Left ventricle myocardium inferior (tissue), 1 donor: ENCODE measurements around the gene PTPN9. TPM values are rescaled to one million over a fixed set of nuclear protein-coding genes. Genes with fewer than 3 reads are reported as not detected.
"Not testable (repeated sequence)": the region's sequence is repeated elsewhere in the genome, so short reads cannot be mapped to it uniquely, and the experiment has no call there.

Source experiments
- DNase-seq: peaks from one replicate; pipeline ENCODE4 v3.0.0-alpha.2; 2020
- H3K27ac ChIP-seq: fragments of 200-600 bp; replicated peaks from 2 replicates; pipeline ENCODE4 v1.8.0; 2021
- H3K27me3 ChIP-seq: fragments of 200-600 bp; 2 replicates; pipeline ENCODE4 v1.8.0; 2021; ENCODE audit warnings: low read depth
- H3K36me3 ChIP-seq: fragments of 200-600 bp; 2 replicates; pipeline ENCODE4 v1.8.0; 2021
- H3K4me1 ChIP-seq: fragments of 200-600 bp; 2 replicates; pipeline ENCODE4 v1.8.0; 2021
- H3K4me3 ChIP-seq: fragments of 200-600 bp; 2 replicates; pipeline ENCODE4 v1.8.0; 2021; ENCODE audit warnings: mild to moderate bottlenecking, moderate library complexity
- H3K9me3 ChIP-seq: fragments of 200-600 bp; replicated peaks from 2 replicates; pipeline ENCODE4 v1.8.0; 2021
- intact Hi-C: fragments of 100-400 bp; cut with micrococcal nuclease; formaldehyde crosslinking; loops from one replicate; pipeline ENCODE4 v1.11.0; 2022
- total RNA-seq: library from RNA; stranded (reverse); fragmentation: NEBNext Ultra II Directional; extraction: Animal tissue kit (Norgen Biotek cat#: 25700); gene quantifications from one replicate; pipeline ENCODE4 v1.2.1, GENCODE V29; 2021
- TF ChIP-seq, protein P1 (sequence below): fragments of 200-600 bp; IDR thresholded peaks from 2 replicates; pipeline ENCODE4 v1.8.0; 2021; ENCODE audit warnings: antibody characterized with exemption, mild to moderate bottlenecking, borderline replicate concordance
- donor health status: DM: no; HTN: yes; CAD: no; lungs with severe emphysema.

PTPN9 gene
- total RNA-seq, 1 donor from 2014 or later = 7.1 TPM

DNA sequence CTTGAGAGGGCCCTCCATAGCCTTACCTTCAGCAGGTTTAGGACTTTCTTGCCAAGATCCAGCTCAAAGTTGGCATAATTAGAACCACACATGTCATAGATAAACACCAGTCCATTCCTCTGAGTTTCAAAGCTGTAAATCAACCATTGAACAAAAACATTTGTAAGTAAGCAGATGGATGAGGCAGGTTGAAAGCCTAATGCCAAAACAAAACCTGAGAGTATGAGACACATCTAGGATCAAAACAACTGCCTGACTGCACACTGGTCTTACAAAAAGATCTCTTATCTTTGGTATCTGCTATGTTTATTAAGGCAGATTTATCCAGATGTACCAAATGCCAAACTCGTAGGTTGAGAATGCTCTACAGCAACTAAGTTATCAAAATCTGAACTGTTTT lies 61.9 kb downstream of the PTPN9 start:
- Histone ChIP-seq H3K36me3 (peaks cover 97% of the 10 kb centered on the region), H3K9me3 (no peaks in the 10 kb centered on the region), H3K27me3 (no peaks in the 10 kb centered on the region), H3K4me3 (no peak overlapping the region), H3K27ac (no peak overlapping the region), H3K4me1 (no peaks in the 10 kb centered on the region)
- intact Hi-C loops = no loop called here
- TF ChIP-seq, protein P1, sequence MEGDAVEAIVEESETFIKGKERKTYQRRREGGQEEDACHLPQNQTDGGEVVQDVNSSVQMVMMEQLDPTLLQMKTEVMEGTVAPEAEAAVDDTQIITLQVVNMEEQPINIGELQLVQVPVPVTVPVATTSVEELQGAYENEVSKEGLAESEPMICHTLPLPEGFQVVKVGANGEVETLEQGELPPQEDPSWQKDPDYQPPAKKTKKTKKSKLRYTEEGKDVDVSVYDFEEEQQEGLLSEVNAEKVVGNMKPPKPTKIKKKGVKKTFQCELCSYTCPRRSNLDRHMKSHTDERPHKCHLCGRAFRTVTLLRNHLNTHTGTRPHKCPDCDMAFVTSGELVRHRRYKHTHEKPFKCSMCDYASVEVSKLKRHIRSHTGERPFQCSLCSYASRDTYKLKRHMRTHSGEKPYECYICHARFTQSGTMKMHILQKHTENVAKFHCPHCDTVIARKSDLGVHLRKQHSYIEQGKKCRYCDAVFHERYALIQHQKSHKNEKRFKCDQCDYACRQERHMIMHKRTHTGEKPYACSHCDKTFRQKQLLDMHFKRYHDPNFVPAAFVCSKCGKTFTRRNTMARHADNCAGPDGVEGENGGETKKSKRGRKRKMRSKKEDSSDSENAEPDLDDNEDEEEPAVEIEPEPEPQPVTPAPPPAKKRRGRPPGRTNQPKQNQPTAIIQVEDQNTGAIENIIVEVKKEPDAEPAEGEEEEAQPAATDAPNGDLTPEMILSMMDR = no peak
- no peak for DNase-seq

DNA sequence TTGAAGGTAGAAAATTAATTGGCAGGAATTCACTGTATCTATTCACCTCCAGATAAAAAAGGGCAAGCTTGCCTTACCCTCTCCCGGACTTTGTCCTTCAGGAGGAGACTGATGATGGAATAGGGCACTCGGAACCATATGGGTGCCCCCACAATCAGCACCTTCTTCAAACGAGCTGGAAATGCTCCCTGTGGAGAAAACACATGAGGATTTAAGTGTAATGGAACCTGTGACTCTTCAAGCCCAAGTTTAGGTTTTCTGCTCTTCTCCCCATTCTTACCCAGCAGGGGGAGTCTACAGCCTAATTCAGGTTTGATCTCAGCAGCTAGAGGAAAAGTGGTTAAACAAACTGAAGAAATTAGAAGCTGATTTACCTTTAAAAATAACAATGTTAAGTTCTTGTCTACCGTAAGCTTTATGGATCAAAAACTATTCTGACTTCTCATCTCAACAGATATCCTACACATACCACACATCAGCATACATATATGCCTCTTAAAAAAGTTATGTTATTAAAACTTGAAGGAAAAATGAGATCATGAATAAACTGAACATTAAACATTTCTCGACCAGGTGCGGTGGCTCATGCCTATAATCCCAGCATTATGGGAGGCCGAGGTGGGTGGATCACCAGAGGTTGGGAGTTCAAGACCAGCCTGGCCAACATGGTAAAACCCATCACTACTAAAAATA lies 70.1 kb downstream of the PTPN9 start:
- Histone ChIP-seq H3K4me1 (peaks cover 4% of the 10 kb centered on the region), H3K9me3 (no peaks in the 10 kb centered on the region), H3K27me3 (no peaks in the 10 kb centered on the region), H3K27ac (no peak overlapping the region), H3K36me3 (peaks cover 57% of the 10 kb centered on the region), H3K4me3 (no peak overlapping the region)
- TF ChIP-seq, protein P1 = peak; percentile 64
- DNase-seq = no peak
- intact Hi-C loops = no loop called here

DNA sequence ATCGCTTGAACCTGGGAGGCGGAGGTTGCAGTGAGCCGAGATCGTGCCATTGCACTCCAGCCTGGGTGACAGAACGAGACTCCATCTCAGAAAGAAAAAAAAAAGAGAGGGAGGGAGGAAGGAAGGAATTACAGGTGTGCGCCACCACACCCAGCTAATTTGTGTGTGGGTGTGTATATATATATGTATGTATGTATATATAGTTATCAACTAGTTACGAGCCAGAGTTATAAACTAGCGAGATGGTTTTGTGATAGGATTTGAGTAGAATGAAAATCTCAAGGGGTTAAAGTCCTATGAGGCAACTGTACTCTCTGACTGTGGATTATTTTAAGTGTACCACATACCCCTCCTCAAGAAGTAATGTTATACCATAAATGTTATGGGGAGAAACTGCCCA lies 76.8 kb downstream of the PTPN9 start:
- intact Hi-C loops = no loop called here
- TF ChIP-seq, protein P1 = no peak
- H3K36me3 ChIP-seq = peaks cover 54% of the 10 kb centered on the region
- no peak overlapping the region for H3K27ac ChIP-seq
- H3K27me3 ChIP-seq = no peaks in the 10 kb centered on the region
- H3K4me3 ChIP-seq = no peak overlapping the region
- no peak for DNase-seq
- no peaks in the 10 kb centered on the region for H3K4me1 ChIP-seq
- no peaks in the 10 kb centered on the region for H3K9me3 ChIP-seq

DNA sequence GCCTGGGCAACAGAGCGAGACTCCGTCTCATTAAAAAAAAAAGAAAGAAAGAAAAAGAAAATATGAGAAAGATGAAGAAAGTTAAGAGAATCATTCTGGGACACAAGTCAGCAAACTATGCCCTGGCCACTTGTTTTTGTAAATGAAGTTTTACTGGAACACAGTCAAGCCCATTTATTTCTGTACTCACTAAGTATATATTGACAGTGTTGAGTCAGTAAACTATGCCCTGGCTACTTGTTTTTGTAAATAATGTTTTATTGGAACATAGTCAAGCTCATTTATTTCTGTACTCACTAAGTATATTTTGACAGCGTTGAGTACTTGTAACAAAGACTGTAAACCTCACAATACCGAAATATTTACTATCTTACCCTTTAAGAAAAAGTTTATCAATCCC lies 85.4 kb downstream of the PTPN9 start:
- peaks cover 60% of the 10 kb centered on the region for H3K36me3 ChIP-seq
- no peak for DNase-seq
- H3K4me1 ChIP-seq = no peaks in the 10 kb centered on the region
- H3K27ac ChIP-seq = no peak overlapping the region
- TF ChIP-seq, protein P1 = no peak
- H3K9me3 ChIP-seq = no peaks in the 10 kb centered on the region
- no peak overlapping the region for H3K4me3 ChIP-seq
- intact Hi-C loops = no loop called here
- no peaks in the 10 kb centered on the region for H3K27me3 ChIP-seq

DNA sequence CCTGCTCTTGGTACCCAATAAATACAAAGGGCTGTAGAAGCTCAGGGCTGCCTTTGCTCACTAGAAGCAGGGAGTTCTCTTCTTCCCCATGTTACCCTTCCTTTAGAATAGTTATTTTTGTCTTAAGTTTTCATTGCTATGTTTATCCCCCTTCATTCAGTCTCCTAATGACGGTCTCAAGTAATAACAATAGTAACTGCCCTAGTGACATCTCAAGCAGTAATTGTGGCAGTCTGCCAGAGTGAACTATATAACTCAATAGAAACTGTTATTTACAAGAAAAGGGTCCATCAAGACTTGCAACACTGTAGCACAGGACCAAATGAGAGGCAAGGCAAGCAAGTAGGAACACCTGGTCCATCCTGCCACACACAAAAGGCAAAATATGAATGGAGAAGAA lies 95.2 kb downstream of the PTPN9 start:
- TF ChIP-seq, protein P1 = no peak
- Histone ChIP-seq H3K4me1 (no peaks in the 10 kb centered on the region), H3K9me3 (no peaks in the 10 kb centered on the region), H3K36me3 (peaks cover 50% of the 10 kb centered on the region), H3K27ac (no peak overlapping the region), H3K27me3 (no peaks in the 10 kb centered on the region), H3K4me3 (no peak overlapping the region)
- no peak for DNase-seq
- intact Hi-C loops = no loop called here

DNA sequence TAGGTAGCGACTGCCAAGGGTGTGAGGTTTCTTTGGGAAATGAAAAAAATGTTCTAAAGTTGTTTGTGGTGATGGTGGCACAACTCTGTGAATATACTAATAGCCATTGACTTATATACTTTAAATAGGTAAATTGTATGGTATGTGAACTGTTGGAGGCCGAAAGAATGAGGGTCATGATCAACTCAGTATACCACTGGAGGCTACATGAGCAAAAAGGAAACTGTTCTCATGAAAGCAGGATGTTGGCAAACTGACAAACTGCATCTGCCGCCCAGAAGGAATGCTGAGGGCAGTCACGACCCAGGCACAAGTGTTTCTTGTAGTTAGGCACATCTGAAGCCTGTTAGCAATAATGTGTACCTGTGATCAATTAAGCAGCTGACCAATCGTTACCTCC lies 95.6 kb downstream of the PTPN9 start:
- H3K27me3 ChIP-seq, H3K9me3 ChIP-seq, H3K27ac ChIP-seq, H3K4me3 ChIP-seq, DNase-seq, H3K4me1 ChIP-seq, intact Hi-C loops: not testable (repeated sequence)
- peaks cover 50% of the 10 kb centered on the region for H3K36me3 ChIP-seq
